Neural cell (in vitro differentiated cells): Measurements from ENCODE around the gene MICAL2.

ENCODE experiments used
- EZH2 ChIP-seq: fragments of 200-600, 300-800 bp; shearing (Covaris generic), sonication (generic); IDR thresholded peaks from 2 replicates; pipeline ENCODE4 v1.6.1; 2014; ENCODE audit warnings: antibody characterized with exemption, low read length, borderline replicate concordance, mild to moderate bottlenecking; ENCODE audit not compliant: insufficient read depth, poor library complexity, severe bottlenecking
- TF ChIP-seq, protein P1 (sequence below): fragments of 450-650 bp; IDR thresholded peaks from 2 replicates; pipeline ENCODE4 v1.5.1; 2014; ENCODE audit warnings: antibody characterized with exemption, mild to moderate bottlenecking, moderate library complexity; ENCODE audit not compliant: poor library complexity, severe bottlenecking

DNA sequence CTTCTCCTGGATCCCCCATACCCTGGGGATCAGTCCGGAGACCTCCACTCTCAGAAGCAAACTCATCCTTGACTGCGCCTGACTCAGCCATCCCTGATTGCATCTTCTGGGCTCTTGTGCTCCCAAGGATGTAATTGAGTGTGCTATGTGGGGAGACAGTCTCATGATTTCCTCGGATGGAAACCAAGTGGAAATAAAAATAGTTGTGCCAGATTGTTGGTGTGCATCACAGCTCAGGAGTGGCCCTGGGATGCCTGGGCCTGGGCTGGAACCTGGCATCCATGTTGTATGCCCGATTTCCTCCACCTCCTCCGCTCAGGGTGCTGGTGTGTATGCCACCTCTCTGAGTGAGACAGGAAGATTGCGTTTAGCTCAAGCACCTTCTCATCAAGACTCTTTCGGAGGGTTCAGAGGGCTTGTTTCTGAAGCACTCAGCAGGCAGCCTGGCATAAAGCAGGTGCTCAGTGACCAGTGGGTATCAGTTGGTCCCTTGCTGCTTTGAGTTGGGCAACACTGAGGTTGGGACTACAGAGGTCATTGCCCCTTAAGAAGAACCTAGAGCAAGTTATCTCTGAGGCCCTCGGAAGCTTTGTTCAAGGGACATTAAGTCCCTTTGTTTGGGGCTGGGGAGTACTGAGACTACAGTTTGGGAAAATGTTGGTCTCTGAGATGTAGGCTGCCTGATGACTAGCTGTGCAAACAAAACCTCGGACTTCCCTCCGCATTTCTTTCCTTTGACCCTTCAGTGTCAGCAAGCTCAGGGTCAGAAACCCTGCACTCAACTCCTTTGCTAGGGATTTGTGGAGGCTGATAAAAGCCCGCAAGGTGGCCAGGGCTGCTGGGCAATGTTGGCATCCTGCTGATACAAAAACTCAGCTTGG is 24.8 kb upstream of the MICAL2 start:
- TF ChIP-seq, protein P1, sequence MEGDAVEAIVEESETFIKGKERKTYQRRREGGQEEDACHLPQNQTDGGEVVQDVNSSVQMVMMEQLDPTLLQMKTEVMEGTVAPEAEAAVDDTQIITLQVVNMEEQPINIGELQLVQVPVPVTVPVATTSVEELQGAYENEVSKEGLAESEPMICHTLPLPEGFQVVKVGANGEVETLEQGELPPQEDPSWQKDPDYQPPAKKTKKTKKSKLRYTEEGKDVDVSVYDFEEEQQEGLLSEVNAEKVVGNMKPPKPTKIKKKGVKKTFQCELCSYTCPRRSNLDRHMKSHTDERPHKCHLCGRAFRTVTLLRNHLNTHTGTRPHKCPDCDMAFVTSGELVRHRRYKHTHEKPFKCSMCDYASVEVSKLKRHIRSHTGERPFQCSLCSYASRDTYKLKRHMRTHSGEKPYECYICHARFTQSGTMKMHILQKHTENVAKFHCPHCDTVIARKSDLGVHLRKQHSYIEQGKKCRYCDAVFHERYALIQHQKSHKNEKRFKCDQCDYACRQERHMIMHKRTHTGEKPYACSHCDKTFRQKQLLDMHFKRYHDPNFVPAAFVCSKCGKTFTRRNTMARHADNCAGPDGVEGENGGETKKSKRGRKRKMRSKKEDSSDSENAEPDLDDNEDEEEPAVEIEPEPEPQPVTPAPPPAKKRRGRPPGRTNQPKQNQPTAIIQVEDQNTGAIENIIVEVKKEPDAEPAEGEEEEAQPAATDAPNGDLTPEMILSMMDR: no peak
- no peak for TF ChIP-seq EZH2
